ENCODE results near the gene RMDN3. TPM values are rescaled to one million over a fixed set of nuclear protein-coding genes. Genes with fewer than 3 reads are reported as not detected.

RMDN3 gene, protein sequence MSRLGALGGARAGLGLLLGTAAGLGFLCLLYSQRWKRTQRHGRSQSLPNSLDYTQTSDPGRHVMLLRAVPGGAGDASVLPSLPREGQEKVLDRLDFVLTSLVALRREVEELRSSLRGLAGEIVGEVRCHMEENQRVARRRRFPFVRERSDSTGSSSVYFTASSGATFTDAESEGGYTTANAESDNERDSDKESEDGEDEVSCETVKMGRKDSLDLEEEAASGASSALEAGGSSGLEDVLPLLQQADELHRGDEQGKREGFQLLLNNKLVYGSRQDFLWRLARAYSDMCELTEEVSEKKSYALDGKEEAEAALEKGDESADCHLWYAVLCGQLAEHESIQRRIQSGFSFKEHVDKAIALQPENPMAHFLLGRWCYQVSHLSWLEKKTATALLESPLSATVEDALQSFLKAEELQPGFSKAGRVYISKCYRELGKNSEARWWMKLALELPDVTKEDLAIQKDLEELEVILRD
- total RNA-seq, result 21.2 TPM

DNA sequence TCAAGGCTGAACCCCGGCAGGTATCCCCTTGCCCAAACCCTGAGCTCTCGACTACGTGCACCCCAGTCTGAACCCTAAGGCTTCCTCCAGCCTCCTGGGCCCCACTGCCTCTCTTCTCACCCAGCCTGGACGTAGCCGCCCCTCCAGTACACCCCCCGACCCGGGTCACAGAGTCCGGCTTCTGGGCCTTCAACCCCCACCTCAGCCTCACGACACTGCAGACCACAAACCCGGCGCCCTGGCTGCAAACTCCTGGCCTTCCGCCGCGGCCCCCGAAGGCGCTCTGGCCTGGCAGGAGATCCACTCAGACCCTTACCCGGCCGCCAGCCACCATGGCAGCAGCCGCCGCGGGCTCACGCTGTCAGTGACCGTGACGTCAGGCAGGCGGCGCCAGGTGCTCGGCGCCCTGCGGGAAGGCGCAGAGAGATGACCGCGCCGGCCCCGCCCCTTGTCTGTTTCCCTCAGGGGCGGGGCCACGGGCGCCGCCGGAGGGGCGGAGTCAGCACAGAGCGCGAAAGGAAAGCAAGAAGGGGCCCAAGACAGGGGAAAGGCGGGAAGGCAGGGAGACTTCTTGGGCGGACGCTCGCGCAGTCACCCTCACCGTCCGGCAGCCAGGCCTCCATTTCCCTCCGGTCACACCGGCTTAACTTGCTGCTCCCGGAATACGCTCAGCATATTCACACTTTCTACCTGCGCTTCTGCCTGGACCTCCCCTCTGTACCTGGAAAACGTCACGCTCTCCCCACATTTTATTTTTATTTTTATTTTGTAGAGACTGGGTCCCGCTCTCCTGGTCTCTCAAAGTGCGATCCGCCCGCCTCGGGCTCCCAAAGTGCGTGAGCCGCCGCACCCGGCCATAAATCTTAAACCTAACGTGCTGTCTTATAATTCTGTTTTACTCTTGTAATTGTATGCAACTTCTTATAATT is at the start of gene RMDN3:
Gene RMDN3 (minus strand): TSS at position 372 of the 929 bp plus-strand sequence. CDS start 471 bp downstream, outside the sequence.

GRCh38 chr15:40769274-40770146 is 14.5 kb upstream of the RMDN3 start, which contains the start of gene C15orf62:
TSS of gene C15orf62 (plus strand) at chr15:40769980. CDS start at chr15:40770496, 516 bp downstream.

DNA sequence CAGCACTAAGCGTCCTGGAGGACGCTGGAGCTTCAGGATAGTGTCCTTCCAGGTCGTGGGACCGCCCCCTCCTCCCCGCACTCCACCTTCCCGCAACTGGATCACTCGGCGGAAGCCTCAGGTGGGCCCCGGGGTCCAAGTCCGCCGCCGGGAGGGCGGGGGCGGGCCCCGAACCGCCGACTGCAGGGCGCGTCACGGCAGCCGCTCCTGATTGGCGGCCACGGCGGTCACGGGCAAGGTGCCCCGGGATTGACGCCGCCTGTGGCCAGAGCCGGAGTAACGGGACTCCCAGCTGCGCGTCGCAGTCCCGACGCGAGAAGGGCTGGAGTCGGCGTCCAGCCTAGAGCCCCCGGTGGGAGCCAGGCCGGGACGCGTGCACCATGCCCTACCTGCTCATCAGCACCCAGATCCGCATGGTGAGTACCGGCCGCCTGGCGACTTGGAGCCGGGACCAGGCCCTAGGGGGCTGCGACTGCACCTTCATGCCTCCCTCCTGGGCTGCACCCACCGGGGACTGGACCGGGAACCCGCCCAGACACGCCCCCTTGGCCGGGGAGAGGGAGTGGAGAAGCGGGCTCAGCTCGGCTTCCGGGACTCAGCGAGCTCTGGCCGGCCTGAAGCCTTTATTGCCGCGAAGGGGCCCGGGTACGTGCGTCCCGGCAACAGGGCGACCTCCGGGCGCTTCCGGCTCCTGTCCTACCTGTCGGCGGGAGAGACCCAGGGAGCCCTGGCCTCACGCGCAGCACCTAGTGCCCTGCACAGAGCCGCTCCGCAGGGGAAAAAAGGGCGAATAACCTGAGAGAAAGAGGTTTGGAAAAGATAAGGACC is 9.0 kb upstream of the RMDN3 start, which contains the start of gene GCHFR:
Gene GCHFR (plus strand): TSS at position 268 of the 828 bp plus-strand sequence. CDS start 113 bp downstream, at position 381.

GRCh38 chr15:40694688-40695468 is 60.2 kb downstream of the RMDN3 start, which contains the start of gene RAD51:
TSS of gene RAD51 (plus strand) at chr15:40695174. CDS start at chr15:40698759, 3,585 bp downstream.

Small RNA genes within 50 kb of the gene (small RNA-seq; reads per million reads assigned to genes)
- gene SUMO2P15, result not detected

Other genes starting within 250 kb of the RMDN3 start
- gene CCDC32, start 190.2 kb downstream of the RMDN3 start, total RNA-seq, result 25.1 TPM
- gene RPUSD2, start 186.0 kb downstream of the RMDN3 start, total RNA-seq, result 11.8 TPM
- 12.0 TPM for gene KNL1, start 161.0 kb downstream of the RMDN3 start, total RNA-seq
- 1.8 TPM for gene RAD51, start 60.1 kb downstream of the RMDN3 start, total RNA-seq
- 18.0 TPM for gene GCHFR, start 8.8 kb upstream of the RMDN3 start, total RNA-seq
- 0.46 TPM for gene C15orf62, start 14.7 kb upstream of the RMDN3 start, total RNA-seq
- 22.4 TPM for gene ZFYVE19, start 51.8 kb upstream of the RMDN3 start, total RNA-seq
- gene DNAJC17, start 52.2 kb upstream of the RMDN3 start, total RNA-seq, result 12.9 TPM
- not detected for gene PPP1R14D, start 73.5 kb upstream of the RMDN3 start, total RNA-seq
- 6.9 TPM for gene SPINT1, start 88.8 kb upstream of the RMDN3 start, total RNA-seq
- 7.4 TPM for gene RHOV, start 119.0 kb upstream of the RMDN3 start, total RNA-seq
- 29.5 TPM for gene VPS18, start 139.2 kb upstream of the RMDN3 start, total RNA-seq
- 5.1 TPM for gene DLL4, start 174.1 kb upstream of the RMDN3 start, total RNA-seq
- gene CHAC1, start 198.2 kb upstream of the RMDN3 start, total RNA-seq, result 6.2 TPM